SK-N-DZ (cell line): ENCODE data around the gene ATP6V1F. TPM values are rescaled to one million over a fixed set of nuclear protein-coding genes. Genes with fewer than 3 reads are reported as not detected.
A peak's percentile ranks its signal among the peaks of the same experiment; 100 is the strongest.

Experiments
- DNase-seq: peaks from one replicate; pipeline ENCODE4 v3.0.0-alpha.2; 2015; ENCODE audit warnings: low spot score
- polyA plus RNA-seq, 2 experiments: library from polyadenylated mRNA; depleted of rRNA; stranded (reverse); fragments of >200 nt; gene quantifications; 2 replicates each; pipeline ENCODE4 v1.2.3, GENCODE V29; 2014

Gene ATP6V1F
- polyA plus RNA-seq (2014; cell fraction: cytosol; rRNA removed): 217 and 371 TPM in 2 replicates
- 110 and 137 TPM in 2 replicates for polyA plus RNA-seq (2014; cell fraction: nucleus; rRNA removed)

- DNase-seq: peak; percentile 97
Observed at GRCh38 chr7:128862571-128863432, at the start of gene ATP6V1F. ATP6V1F (plus strand) TSS chr7:128862856; CDS start chr7:128862905, 49 bp downstream.

GRCh38 chr7:128814499-128814898 lies 48.2 kb upstream of the ATP6V1F start:
- DNase-seq: no peak

GRCh38 chr7:128815289-128815942 lies 47.2 kb upstream of the ATP6V1F start:
- DNase-seq: no peak

GRCh38 chr7:128818694-128819093 lies 44.0 kb upstream of the ATP6V1F start:
- DNase-seq: no peak

- no peak for DNase-seq
Observed at GRCh38 chr7:128821724-128822123, 40.9 kb upstream of the ATP6V1F start.

GRCh38 chr7:128826512-128826911 lies 36.1 kb upstream of the ATP6V1F start:
- no peak for DNase-seq

- no peak for DNase-seq
Observed at GRCh38 chr7:128826916-128827247, 35.8 kb upstream of the ATP6V1F start.

GRCh38 chr7:128827248-128827958 lies 35.3 kb upstream of the ATP6V1F start:
- DNase-seq: peak; percentile 38

GRCh38 chr7:128827971-128828711 lies 34.5 kb upstream of the ATP6V1F start:
- DNase-seq: peak; percentile 40

- DNase-seq: peak; percentile 21
Observed at GRCh38 chr7:128829391-128830166, 33.1 kb upstream of the ATP6V1F start.

GRCh38 chr7:128830231-128831177 lies 32.2 kb upstream of the ATP6V1F start, which contains the start of gene FLNC:
FLNC (plus strand) TSS chr7:128830406; CDS start chr7:128830638, 232 bp downstream.
- peak; percentile 22 for DNase-seq

GRCh38 chr7:128831178-128831993 lies 31.3 kb upstream of the ATP6V1F start:
- DNase-seq: peak; percentile 96

- DNase-seq: peak; percentile 87
Observed at GRCh38 chr7:128831994-128832879, 30.4 kb upstream of the ATP6V1F start.

GRCh38 chr7:128832880-128833147 lies 29.8 kb upstream of the ATP6V1F start:
- no peak for DNase-seq

GRCh38 chr7:128833148-128833945 lies 29.3 kb upstream of the ATP6V1F start:
- peak; percentile 86 for DNase-seq

- no peak for DNase-seq
Observed at GRCh38 chr7:128833946-128834325, 28.7 kb upstream of the ATP6V1F start.

- DNase-seq: no peak
Observed at GRCh38 chr7:128835231-128835751, 27.4 kb upstream of the ATP6V1F start.
